GM15510 (cell line): ENCODE data around the gene MRPL23.

Source experiments
- POLR2A ChIP-seq: IDR thresholded peaks from 3 replicates; pipeline ENCODE4 v1.6.1; 2011; ENCODE audit warnings: borderline replicate concordance; ENCODE audit not compliant: insufficient read length; ENCODE audit errors: extremely low read depth

Gene MRPL23

GRCh38 chr11:1946812-1947484, at the start of gene MRPL23:
Gene MRPL23, plus strand, starts transcription at chr11:1947332. Its CDS starts 31 bp downstream, at chr11:1947363.
- no peak for TF ChIP-seq POLR2A

- no peak for TF ChIP-seq POLR2A
Measured at GRCh38 chr11:1899090-1899489, 48.0 kb upstream of the MRPL23 start.

GRCh38 chr11:1899686-1900085, 47.4 kb upstream of the MRPL23 start:
- TF ChIP-seq POLR2A = no peak

GRCh38 chr11:1906181-1906580, 41.0 kb upstream of the MRPL23 start:
- TF ChIP-seq POLR2A = no peak

GRCh38 chr11:1906611-1907423, 40.3 kb upstream of the MRPL23 start:
- TF ChIP-seq POLR2A = no peak

- TF ChIP-seq POLR2A = no peak
Measured at GRCh38 chr11:1908618-1909017, 38.5 kb upstream of the MRPL23 start.

GRCh38 chr11:1909524-1909923, 37.6 kb upstream of the MRPL23 start:
- no peak for TF ChIP-seq POLR2A

- TF ChIP-seq POLR2A = no peak
Measured at GRCh38 chr11:1912289-1912878, 34.7 kb upstream of the MRPL23 start.

GRCh38 chr11:1913271-1914060, 33.7 kb upstream of the MRPL23 start:
- TF ChIP-seq POLR2A = no peak

- TF ChIP-seq POLR2A = no peak
Measured at GRCh38 chr11:1915795-1916131, 31.4 kb upstream of the MRPL23 start.

GRCh38 chr11:1916132-1916985, 30.8 kb upstream of the MRPL23 start:
- no peak for TF ChIP-seq POLR2A

GRCh38 chr11:1916986-1917522, 30.1 kb upstream of the MRPL23 start:
- TF ChIP-seq POLR2A = peak; percentile 10

GRCh38 chr11:1917523-1918435, 29.4 kb upstream of the MRPL23 start:
- TF ChIP-seq POLR2A = no peak
